ENCODE measurements around the gene ANKRD12.

Gene ANKRD12

DNA sequence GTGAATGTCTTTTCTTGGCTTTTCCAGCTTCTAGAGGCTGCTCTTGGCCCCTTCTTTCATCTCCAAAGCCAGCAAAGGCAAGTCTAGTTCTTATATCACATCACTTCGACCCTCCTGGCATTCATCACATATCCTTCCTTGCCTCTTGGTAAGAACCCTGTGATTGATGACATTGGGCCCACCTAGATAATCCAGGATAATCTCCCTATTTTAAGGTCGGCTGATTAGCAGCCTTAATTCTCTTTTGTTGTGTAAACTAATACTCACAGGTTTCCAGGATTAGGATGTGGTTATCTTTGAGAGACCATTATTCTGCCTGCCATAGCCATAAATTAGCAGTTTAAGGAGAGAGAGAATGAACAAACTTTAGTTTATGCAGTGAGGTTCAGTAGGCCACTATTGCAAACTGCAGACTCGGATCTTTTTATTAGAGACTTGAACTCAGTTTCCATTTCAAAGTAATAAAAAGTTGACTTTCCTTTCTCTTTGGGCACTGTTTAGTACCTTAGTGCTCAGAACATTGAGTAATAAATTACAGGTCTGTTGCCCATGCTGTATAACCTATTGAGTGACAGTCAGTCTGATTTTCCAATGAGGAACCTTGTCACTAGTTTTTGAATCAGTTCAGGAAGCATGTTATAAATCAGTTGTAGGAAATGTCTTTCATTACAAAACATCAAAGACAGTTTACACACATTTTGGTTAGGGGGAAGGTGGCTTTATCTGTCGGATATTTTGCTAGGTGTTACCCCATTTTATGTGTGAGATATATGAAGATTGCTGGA, 29.6 kb upstream of the ANKRD12 start:
- DNase-seq: no peak

DNA sequence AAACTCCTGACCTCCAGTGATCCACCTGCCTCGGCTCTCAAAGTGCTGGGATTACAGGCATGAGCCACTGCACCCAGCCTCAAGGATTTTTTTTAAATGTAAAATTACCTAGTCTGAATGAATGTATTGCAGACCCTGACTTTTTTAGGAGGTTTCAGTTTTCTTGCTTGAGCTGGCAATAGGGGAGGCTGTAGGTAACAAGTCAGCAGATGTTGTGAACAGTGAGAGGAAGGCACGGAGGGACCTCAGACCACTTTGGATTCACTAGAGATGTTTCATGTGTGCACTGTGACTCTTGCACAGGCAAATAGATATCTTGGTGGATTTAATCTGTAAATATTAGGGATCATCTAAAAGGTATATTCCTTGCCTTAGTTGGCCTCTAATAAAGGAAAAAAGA, 27.7 kb upstream of the ANKRD12 start:
- DNase-seq: no peak

DNA sequence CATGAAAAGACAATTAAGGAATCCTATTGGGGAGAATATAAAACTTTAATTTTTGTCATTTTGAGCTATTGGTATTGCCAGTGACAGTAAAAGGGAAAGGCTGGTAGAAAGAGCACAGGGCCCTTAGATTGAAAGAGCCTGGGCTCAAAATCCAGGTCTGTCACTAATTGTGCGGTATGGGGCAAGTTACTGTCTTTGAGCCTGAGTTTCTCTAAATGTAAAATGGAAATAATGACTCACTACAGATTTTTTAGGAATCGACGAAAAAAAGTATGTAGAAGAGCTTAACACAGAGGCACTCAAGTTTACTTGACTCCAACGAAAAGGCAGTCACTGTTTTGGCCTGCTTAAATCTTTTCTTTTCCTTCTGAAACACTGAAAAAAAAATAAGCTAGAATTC, 27.1 kb upstream of the ANKRD12 start:
- DNase-seq: no peak

DNA sequence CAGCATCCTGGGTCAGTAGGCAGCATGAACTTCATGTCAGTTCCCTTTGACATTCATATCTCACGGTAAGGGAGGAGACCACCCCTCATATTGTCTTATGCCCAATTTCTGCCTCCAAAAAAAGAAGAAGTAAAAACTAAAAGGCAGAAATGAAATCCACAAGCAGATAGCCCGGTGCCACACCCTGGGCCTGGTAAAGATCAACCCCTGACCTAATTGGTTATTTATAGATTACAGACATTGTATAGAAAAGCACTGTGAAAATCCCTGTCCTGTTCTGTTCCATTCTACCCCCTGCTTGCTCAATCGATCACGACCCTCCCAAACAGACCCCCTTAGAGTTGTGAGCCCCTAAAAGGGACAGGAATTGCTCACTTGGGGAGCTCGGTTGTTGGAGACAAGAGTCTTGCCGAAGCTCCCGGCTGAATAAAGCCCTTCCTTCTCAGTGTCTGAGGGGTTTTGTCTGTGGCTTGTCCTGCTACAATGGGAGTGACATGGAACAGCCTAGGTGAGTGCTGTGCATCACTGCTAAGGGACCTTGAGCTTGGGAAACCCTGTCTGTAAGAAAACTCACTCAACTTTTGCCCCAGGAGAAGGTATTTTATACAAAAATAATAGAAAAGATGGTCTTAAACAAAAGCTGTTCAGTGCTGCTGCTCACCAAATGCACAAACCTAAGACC, 23.0 kb upstream of the ANKRD12 start:
- no peak for DNase-seq

DNA sequence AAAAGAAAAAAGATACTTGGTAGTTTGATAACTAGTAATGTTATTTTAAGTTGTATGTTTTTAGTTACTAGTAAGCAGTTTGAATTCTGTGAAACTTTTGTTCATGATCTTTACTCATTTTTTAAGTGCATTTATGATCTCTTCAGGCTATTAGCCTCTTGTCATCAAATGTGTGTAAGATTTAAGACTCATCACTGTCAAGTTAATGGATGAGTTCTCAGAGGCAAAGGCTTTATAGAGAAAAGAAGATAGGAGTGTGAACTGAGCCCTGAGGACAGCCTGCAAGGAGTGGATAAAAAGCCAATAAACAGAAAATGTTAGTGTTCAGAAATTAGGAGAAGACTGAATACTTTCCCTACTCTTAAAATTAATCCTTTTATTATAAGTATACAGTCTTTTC, 20.6 kb upstream of the ANKRD12 start:
- no peak for DNase-seq

DNA sequence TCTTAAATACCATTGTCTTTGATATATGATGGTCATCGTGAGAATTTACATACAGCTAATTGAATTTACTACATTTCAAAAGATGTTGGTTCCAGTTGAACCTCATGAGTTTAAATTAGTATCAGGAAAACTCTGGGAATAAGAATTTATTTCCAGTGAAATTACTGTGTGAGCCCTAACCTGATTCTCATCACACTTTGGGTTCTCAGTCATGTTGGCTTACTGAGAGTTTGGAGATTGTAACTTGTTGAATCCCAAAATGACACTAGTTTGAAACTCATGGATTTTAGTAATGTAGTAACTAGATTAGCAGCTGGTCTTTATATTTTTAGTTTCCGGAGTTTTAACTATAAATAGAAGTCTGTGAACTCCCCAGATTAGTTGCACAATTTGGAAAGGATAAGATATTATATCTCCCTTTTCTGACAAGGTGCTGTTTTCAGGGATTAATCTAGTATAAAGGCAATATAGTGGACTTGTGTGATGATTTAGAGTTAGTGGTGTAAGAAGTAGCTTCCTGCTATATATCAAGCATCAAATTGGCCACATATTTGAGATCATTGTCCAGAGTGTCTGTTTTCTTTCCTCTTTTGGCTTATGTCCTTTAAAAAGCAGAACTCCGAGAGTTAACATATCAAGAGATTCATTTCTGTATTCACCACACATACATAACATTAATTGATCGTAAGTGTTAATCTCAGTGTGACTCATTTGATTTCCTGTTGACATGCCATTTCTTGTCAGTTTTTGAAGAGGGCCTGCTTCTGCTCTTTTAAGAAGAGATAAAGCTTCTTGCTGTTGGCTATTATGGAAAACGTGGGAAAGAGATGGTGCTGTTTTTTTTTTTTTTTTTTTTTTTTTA, 18.4 kb upstream of the ANKRD12 start:
- no peak for DNase-seq

DNA sequence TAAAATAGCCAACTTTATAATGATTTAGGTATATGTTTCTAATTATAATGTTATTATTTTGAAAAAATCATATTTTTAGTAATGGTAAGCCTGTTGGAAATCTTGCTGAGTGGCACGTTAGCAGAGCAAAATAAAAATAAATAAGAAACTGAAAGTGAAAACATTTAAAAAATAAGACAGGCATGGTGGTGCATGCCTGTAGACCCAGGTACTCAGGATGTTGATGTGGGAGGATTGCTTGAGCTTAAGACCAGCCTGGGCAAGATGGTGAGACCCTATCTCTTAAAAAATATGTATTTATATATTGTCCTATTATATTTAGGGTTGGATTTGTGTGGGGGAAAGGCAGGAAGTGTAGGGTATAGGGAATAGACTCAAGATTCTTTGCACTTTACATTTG, 15.8 kb upstream of the ANKRD12 start:
- DNase-seq: no peak

DNA sequence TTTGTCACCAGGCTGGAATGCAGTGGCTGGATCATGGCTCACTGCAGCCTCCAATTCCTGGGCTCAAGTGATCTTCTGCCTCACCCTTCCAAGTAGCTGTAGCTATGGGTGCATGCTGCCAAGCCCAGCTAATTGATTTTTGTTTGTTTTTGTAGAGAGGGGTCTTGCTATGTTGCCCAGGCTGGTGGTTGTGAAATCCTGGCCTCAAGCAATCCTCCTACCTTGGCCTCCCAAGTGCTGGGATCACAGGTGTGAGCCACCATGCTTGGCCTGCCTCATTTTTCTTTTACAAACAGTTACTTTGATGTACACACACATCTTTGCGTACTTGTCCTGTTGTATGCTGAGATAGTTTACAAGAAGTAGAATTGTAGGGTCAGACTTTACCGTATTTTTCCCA, 13.1 kb upstream of the ANKRD12 start:
- no peak for DNase-seq

DNA sequence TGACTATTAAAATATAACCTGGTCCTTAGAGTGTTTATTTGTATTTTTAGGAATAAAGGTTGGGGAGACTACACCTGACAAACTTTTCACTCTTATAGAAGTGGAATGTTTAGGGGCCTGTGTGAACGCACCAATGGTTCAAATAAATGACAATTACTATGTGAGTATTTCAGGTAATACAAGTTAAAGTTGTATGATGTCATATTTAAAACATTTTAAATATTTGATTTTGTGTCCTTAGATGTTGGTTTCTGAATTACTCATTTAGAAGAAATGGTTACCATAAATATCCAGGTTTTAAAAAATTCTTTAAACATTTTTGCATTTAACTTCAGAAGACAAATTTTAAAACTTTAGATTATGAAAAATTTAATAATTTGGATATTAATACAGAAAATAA, 11.8 kb upstream of the ANKRD12 start:
- no peak for DNase-seq

DNA sequence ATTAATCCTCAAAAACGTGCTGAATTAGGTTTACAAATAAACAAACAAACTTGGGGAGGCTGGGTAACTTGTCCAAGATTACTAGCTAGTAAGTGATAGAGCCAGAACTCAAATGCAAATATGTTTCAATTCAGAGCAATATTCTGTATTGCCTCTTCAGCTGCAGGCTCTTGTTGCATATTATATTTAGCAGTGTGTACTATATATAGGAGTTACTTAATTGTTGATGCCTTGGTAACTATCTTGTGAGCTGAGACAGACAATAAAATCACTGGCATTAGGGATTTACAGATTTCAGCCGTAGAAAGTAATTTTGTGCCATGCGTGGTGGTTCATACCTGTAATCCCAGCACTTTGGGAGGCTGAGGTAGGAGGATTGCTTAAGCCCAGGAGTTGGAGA, 10.2 kb upstream of the ANKRD12 start:
- no peak for DNase-seq

DNA sequence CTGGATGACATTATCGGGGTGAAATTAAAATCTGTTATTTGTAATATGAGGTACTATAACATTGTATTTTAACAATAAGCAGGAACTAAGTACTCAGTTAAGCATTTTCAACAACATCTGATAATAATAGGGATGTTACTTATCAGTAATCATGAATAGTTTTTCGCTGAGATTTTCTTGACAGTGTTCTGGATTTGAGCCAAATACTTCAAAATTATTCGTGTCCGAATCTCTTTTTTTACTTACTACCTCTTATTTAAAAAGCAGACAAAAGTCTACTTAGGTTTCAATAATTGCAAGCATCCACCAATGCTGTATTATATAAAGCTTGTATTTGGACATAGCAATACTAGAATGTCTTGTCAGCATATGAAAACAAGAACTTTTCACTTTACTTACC, 6.4 kb upstream of the ANKRD12 start:
- no peak for DNase-seq

DNA sequence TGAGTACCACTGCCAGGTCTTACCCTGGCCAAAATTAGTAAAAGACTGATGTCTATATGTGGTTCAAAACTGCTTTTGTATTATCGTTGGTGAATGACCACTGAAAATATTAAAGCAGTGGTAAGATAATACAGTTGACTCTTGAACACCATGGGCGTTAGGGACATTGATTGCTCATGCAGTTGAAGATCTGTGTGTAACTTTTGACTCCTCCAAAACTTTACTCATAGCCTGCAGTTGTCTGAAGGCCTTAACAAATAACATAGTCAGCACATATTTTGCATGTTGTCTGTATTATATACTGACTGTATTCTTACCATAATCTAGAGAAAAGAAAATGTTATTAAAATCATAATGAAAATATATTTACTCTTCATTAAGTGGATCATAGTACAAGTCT, 5.8 kb upstream of the ANKRD12 start:
- DNase-seq: no peak

DNA sequence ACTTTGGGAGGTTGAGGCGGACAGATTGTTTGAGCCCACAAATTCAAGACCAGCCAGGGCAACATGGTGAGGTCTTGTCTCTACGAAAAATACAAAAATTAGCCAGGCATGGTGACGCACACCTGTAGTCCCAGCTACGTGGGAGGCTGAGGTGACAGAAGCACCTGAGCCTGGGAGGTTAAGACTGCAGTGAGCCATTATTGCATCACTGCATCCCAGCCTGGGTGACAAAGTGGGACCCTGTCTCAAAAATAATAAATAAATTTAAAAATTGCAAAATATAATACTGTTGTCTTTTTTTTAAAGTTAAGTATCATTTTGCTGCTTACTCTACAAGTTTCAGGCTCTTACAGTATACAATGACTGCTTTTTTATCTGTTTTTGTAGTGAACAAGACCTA, 4.0 kb upstream of the ANKRD12 start:
- no peak for DNase-seq

DNA sequence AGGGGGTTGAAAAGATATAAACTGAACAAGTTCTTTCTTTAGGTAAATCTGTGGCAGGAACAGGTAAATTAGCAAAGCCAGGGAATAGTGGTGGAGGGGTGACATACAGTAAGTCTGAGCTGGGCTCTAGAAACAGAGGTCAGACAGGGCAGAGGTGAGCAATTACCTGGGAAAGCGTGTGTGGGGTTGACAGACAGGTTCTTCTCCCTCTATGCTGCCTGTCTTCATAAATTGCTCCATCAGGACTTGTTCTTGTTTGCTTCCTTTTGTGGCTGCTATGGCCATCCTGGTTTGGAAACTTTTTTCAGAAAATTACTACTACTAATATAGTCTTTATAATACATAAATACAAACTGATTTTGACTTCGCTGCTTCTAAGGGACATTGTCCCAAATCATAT, 3.4 kb upstream of the ANKRD12 start:
- no peak for DNase-seq

DNA sequence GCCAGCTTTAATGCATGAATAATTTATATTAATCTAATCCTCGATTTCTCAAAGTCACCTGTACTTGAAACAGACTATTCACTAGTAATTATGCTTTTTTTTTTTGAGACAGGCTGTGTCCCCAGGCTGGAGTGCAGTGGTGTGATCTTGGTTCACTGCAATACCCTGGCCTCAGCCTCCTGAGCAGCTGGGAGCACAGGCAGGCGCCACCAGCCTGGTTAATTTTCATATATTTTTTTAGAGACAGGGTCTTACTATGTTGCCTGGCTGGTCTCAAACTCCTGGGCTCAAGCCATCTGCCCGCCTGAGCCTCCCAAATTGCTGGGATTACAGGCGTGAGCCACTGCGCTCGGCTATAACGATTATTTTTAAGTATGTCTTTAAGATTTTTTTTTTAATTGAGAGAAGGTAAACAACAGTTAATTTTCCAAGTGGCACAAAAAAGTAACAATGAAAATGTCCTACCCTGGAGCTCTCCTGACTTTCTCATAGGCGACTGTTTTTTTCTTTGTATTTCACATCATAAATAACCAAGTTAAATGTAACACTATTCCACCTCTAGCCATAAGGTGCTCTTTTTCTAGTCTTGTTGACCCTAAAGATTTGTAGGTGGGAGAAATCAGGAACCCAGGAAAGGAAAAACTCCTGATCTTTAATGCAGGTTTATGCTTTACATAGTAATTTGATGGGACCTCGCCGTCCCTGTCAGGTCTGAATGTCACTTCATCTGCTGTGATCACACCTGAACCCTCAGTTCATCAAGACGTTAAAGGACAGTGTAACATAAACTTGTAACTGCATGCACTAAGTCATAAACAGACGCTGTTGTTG, 1.3 kb upstream of the ANKRD12 start:
- no peak for DNase-seq

DNA sequence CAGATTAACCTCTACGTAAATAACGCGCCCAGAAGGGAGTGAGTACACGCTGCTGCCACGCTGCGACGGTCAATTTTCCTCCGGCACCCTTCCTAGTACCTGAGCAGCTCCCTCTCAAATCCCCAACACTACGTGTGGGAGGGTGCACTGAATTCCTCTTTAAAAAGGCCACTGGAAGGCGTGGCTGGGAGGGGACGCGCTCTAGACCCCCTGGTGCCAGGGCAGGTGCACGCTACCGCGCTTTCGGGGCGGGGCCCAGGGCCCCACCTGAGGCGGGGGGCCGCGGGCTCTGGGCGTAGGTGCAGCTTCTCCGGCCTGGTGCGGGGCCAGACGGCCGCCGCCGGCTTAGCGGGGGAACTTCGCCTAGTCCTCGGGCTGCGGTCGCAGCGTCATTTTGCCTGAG, 668 bp upstream of the ANKRD12 start:
- DNase-seq: no peak

DNA sequence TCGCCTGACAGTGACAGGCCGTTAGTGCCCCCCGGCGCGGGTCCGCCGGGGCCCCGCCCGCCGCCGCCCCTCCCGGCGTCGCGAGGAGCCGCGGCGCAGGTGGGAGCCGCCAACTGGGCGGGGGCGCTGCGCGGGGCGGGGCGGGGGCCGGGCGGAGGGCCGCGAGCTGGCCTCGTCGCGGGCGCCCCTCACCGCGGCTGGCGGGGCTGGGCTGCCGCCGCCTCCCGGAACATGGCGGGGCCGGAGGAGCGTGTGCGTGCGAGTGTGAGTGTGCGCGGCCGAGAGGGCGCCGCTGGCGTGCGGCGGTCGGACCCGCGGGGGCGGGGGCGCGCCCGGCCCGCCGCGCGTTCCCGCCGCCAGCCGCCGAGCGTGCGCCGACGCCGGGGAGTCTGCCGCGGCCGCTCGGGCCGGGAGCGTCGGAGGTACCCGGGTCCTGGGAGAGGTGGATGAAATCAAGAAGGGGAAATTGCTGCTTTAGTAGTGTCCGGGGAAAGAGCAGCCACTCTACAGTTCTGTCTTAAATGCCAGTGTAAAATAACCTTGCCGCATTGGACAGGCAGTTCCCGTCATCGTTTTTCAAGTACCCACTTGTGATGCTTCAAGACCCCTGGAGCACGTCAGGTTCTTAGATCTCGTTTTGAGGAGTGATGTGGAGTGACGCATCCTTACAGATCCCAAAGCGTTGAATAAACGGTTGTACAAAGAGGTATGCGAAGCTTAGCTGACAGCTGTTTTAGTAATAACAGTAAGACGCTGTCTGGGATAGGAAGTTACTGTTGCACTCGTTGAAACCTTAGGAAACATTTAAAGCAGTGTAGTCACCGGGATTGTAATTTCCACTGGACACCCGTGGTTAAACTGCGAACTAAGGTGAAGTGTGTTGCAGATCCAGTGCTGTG, 836 bp downstream of the ANKRD12 start:
- DNase-seq: peak; percentile 69

DNA sequence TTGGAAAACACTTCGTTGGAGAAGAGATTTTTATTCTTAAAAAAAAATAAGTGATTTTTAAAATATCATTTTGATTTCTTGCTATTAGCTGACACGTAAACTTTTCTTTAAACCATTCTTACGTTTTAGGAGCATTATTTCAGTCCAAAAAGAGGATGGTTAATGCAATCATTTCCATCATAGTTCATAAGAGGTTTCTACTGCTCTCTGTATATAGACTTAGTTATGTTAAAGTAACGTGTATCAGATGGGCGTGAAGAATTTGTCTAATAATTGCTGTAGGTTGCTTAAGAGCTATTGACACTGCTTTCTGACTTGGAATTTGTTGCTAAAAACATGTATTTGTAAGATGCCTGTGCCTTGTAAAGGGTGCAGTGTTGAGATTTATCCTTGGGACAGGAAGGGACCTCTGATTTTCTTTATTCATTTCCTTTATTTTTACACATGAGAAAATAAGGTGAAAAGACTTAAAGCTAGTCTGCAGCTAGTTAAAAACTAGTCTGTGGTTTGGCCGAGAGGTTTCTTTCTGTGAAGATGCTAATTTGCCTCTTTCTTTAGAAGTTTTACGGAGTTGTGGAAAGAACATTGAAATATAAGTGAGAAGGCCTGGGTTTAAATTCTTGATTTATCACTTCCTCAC, 2.9 kb downstream of the ANKRD12 start:
- no peak for DNase-seq

DNA sequence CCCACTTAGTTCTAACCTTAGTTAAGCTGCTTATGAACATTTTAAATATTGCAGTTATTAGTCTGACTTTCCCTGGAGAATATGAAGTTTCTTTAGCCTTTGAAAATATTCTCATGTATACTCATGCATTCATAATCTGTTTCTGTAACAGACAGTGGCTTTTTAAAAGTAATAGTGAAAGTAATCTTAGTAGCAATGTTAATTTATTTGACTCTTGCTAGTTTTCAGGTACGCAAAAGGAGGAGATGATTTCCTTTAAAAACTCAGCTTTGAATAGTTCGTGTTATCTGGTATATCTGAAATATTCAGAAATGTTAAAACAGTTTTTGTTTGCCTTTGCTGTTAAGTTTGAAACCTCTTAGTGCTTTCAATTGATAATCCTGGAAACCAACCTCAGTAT, 3.8 kb downstream of the ANKRD12 start:
- no peak for DNase-seq

DNA sequence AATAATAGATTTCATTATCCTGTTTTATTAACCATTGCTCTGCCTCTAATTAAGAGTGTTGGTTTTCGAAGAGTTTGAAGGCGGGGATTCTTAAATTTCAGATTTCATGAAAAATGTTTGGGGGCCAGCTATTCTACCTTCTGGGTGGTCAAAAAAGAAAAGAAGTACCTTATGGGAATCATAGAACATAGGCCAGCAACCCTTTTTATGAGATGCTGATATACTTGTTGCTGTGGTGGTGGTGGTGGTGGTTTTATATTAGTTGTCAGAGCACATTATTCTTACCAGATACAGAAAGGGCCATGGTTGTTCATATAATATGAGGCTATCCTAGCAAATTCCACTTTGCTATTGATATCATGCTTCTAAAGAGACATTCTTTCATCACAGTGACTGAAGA, 4.4 kb downstream of the ANKRD12 start:
- DNase-seq: no peak

DNA sequence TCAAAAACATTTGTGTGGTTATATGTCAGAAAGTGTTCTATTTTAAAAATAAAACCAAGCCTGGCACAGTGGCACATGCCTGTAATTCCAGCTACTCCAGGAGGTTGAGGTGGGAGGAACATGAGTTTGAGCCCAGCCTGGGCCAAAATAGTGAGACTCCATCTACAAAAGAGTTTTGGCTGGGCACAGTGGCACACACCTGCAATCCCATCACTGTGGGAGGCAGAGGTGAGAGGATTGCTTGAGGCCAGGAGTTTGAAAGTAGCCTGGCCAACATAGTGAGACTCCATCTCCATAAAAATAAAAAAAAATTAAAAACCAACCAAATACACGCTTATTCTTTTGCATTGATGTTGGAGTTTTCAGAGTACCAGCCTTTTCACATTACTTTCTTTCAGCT, 9.6 kb downstream of the ANKRD12 start:
- DNase-seq: no peak
